Cerebellar nuclear complex (tissue), 1 donor: Measurements from ENCODE around the gene RASAL2.
"Not testable (repeated sequence)": the region's sequence is repeated elsewhere in the genome, so short reads cannot be mapped to it uniquely, and the experiment has no call there.

Experiments
- DNase-seq, 2 experiments: peaks; one replicate each; lab custom pipeline; 2025; lab: John Stamatoyannopoulos, UW

The RASAL2 gene

DNA sequence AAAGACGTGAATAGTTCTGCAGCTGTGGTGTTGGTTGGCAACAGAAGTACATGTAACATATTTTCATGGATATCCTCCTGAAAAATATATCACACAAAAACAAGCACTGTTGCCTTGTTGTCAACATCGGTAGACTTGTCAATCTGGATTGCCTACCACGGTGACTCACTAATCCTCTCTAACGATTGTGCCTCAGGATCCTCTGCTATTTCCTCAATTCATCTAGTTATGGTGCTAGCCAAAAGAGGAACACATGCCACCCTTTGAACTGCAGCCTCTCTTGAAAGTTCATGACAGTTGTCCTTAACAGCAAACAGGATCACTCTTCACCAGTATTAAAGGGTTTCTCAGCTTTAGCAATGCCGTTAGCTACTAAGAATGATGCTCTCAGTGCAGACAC lies 25.7 kb downstream of the RASAL2 start:
- DNase-seq = no peak

- DNase-seq = no peak
These were observed 26.2 kb downstream of the RASAL2 start for GRCh38 chr1:178120088-178120487.

DNA sequence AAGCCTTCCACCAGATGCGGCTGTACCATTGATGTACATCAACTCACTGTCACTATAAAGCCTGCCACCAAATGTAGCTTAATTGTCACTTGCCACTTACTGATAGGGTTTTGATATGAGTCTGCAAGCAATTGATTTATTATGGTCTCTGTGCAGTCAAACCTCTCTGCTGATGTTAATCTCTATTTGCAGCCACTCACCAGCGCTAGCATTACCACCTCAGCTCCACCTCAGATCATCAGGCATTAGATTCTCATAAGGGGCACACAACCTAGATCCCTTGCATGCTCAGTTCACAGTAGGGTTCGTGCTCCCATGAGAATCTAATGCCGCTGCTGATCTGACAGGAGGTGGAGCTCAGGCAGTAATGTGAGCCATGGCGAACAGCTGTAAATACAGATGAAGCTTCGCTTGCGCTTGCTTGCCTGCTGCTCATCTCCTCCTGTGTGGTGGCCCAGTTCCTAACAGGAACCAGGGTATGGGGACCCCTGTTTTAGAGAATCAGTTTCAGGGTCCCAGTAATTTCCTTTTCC lies 26.7 kb downstream of the RASAL2 start:
- not testable (repeated sequence) for DNase-seq

DNA sequence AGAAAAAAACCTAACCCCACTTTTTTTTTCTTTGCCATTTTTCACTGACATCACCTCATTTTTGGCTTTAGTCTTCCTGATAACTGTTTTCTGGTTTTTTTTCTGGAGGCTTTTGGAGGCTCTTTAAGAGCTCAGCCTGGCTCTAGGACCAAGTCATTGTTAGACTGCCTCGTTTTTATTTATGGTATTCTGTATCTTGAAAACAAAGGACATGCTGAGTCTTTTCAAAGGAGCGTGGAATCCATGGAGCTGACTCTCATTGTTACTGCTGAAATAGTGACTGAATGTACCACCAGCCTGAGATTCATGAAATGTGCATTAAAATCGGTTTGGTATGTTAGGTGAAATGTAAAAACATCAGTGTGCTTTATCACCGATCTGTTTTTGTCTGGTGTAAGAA lies 28.0 kb downstream of the RASAL2 start:
- no peak for DNase-seq

DNA sequence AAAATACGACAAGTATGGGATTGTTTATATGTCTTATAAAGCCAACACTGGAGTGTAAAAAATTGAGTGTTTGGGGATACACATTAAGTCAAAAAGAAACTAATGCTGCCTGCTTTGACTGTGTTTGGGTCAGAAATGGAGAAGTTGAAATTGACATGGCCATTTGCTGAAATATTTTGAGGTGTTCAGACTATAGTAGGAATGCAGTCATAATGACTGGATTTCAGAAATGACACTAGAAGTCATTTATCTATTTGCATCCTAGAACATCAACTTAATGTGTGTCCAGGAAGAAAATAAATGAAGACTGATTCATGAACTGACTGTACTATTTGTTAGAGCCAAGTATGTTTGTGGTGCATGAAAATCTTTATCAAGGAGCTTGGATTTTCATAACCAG lies 28.4 kb downstream of the RASAL2 start:
- DNase-seq = no peak

GRCh38 chr1:178124115-178124514 lies 30.2 kb downstream of the RASAL2 start:
- no peak for DNase-seq

DNA sequence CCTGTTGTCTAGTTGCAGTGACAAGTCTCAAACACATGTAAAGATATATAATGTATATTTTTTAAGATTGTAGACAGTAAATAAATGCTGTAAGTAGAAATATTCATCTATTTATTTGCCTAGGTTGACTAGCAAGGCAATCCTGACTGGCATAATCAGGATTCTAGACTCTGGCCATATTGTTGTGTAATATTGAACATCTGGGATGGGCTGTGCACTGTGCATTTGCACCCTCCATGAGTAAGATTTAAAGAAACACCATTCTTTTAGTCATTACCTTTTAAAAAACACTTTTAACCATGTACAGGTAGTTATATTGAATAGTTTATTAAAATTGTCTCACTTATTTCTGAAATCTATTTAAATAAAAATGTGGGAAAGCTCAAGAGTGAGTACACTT lies 32.4 kb downstream of the RASAL2 start:
- no peak for DNase-seq

- DNase-seq = no peak
These were observed 32.9 kb downstream of the RASAL2 start for GRCh38 chr1:178126741-178127185.

GRCh38 chr1:178127482-178128191 lies 33.7 kb downstream of the RASAL2 start:
- DNase-seq = no peak

DNA sequence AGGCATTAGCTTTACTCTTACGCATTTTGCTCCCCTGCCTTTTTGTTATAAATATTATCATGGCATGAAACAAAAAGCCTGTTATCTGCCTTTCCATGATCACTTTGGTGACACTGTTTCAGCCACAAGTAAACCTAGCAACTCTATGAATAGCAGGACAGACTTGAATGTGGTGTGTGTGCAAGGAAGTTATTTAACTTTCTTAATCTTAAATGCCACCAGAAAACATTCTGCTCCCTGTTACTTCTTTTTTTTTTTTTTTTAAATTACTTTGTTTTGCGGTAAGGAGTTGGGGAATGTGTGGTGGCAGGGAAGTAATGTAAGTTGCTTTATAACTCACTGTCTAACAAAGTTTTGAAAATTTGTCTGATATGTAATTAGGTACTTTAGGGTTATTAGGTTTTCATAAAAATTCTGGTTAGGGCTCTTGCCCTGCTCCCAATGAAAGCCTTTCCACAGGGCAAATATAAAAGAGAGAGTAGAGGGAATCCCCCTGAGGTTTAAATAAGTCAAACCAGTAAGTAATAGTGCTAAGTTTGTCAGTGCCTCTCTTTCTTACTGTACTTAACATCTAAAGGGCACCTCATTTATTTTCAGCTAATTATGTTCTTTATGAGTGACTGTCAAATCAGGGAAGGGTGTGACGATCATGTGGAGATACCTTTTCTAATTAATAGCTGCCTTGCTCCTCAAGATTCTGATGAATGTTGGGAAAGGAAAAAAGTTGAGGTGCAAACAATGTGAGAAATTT lies 39.5 kb downstream of the RASAL2 start:
- DNase-seq = no peak

- no peak for DNase-seq
These were observed 40.2 kb downstream of the RASAL2 start for GRCh38 chr1:178134061-178134460.

DNA sequence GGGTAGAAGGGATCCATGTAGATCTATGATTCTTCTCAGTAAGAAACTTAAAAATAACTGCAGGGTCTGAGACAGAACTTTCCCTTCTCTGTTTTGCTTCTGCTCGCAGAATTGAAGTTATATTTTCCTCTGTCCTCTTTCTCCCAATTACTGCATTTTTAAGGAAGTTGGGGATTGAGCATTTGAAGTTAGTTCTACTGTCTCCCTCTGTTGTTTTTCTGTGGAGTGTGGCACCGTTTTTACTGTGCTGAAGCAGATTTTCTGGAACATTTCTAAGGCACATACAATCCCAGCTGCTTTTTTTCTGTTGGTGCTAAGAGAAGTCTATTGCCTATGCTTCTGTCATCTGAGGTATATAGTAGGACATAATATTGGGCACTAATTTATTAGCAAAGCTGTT lies 43.3 kb downstream of the RASAL2 start:
- no peak for DNase-seq

DNA sequence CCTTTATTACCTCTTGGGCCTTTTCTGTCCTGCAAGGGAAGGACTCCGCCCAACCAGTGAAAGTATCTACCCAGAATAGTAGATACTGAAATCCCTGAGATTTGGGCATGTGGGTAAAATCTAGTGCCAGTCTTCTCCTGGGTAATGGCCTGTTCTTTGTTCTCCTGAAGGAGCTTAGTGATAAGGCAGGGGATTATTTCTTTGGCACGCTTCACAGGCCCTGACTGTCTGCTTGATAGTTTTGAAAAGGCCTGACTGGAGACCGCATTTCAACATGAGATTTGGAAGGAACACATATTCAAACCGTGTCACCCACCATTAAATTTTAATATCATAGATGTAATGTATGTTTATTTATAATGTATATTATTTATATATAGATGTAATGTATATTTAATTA lies 48.9 kb downstream of the RASAL2 start:
- DNase-seq = no peak

GRCh38 chr1:178143730-178144690 lies 50.1 kb downstream of the RASAL2 start:
- DNase-seq = no peak

- no peak for DNase-seq
These were observed 51.7 kb downstream of the RASAL2 start for GRCh38 chr1:178145605-178146004.

GRCh38 chr1:178146436-178146835 lies 52.5 kb downstream of the RASAL2 start:
- peak; percentile 7 to 32 for DNase-seq

- no peak for DNase-seq
These were observed 56.7 kb downstream of the RASAL2 start for GRCh38 chr1:178150610-178151009.

DNA sequence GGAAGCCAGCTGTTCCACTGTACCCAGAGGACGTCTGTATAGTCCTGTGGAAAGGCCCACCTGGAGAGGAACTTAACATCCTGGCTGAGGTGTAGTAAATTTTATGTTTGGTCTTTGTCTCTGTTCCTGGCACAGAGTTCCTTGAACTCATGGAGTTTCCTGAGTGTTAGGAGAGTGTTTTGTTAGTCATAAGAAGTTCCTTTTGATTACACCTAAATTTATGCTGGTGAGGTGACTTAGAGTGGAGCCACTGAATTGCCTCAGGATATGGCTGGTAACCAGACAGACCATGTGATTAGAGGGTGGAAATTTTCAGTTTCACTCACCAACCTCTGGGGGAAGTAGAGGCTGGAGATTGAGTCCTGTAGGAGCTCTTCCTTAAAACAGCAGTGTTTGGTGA lies 57.9 kb downstream of the RASAL2 start:
- DNase-seq = no peak

- DNase-seq = no peak
These were observed 61.8 kb downstream of the RASAL2 start for GRCh38 chr1:178155481-178156255.

DNA sequence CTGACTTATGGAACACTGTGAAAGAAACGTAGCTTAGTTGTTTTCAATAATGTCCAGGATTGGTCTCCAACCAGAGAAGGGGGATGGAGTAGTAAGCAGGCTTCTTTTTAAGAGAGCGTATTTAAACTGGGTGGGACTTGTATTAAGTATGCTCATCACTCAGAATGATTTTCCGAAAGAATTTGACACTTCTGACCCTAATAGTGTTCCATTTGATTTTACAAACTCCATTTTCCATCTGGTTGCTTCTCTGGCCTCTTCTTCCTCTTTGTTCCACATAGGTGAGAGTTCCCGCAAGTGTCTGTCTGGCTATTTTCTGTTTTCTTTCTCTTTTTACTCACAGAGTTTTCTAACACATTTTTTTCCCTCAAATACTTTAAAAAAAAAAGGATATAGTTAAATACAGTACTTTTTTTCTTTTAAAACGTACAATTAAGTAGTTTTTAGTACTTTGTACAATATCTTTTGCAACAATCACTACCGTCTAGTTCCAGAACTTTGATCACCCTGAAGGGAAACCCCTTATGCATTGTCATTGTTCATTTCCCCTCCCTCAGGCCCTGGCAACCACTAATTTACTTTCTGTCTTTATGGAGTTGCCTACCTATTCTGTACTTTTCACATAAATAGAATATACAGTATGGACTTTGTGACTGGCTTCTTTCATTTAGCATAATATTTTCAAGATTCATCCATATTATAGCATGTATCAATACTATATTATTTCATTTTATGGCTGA lies 67.0 kb downstream of the RASAL2 start:
- no peak for DNase-seq

DNA sequence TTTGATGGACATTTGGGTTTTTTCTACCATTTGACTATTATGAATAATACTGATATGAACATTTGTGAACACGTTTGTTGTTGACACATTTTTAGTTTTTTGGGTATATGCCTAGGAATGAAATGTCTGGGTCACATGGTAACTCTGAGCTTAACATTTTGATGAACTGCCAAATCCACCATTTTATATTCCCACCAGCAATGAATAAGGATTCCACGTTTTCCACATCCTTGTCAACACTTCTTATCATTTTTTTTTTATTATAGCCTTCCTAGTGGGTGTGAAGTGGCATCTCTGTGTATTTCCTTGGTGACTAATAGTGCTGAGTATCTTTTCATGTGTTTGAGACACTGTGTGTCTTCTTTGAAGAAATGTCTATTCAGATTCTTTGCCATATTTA lies 67.6 kb downstream of the RASAL2 start:
- DNase-seq = no peak
